NOMO-1 (cell line): ENCODE results near the gene CADPS2.
"Not testable (repeated sequence)": the region's sequence is repeated elsewhere in the genome, so short reads cannot be mapped to it uniquely, and the experiment has no call there.

ENCODE experiments used
- DNase-seq, 2 experiments: peaks; one replicate each; lab custom pipeline; 2025; ENCODE audit not compliant: unreplicated experiment in 2 of 2; lab: John Stamatoyannopoulos, UW

Gene CADPS2

DNA sequence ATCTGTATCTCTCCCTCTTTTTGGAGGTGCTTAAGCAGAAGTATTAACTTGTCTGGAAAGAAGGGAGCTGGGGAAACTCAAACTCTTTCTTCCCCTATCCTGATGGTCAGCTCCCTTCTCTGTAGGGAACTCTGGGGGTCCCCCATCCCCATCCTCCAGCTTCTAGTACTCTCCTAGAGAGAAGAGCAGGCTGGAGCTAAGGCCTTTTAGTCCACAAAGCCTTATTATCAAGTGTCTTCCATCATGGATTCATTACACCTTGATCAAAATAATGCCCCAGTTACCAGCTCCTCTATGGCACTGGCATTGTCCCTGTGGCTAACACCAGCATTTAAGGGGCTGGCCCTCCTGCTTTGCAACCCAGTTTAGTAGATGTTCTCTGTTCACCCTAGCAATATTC is 35.7 kb downstream of the CADPS2 start:
- no peak for DNase-seq

- DNase-seq, result no peak
Measured at GRCh38 chr7:122849957-122850328, 36.3 kb downstream of the CADPS2 start.

- no peak for DNase-seq
Measured at GRCh38 chr7:122849322-122849956, 36.8 kb downstream of the CADPS2 start.

DNA sequence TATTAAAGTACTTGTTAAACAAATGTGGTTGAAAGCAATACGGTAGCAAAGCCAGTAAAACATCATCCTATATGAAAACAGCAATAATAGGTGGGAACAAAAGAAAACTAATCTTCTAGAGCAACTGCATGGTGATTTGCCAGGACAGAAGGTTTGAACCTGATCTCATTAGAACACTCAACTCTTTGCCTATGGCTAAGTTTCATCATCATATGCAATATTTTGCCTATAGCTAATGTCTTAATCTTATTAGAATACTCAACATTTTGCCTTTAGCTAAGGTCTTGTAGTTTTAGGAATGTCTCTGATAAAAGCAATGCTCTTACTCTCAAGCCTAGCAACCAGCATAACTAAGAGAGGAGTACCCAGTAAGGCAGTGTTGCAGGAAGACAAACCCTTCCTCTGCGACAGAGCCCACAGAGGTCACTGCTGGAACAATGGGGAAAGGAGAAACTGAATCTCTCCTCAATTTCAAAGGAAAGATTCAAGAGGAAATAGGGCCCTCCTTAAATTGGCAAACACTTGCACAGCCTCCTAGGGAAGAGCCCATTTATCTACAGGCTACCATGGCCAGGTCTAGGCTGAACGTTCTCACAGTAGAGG is 38.3 kb downstream of the CADPS2 start:
- DNase-seq, result no peak

DNA sequence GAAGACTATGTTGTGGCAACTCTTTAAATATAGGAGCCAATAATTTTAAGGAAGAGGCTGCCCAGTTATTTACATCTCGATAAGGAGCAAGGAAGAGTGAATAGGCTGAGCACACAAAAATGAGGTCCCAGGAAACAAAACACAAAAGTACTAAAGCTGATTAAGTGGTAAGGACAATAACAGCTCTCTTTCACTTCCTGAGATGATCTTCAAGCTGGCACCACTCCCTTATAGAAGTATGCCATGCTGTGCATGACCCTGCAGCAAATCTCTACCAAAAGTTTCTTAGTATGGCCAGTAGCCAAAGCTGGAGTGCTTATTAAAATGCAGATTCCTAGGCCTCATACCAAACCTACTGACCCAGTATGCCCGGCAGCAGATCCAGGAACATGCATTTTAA is 39.7 kb downstream of the CADPS2 start:
- DNase-seq, result no peak

DNA sequence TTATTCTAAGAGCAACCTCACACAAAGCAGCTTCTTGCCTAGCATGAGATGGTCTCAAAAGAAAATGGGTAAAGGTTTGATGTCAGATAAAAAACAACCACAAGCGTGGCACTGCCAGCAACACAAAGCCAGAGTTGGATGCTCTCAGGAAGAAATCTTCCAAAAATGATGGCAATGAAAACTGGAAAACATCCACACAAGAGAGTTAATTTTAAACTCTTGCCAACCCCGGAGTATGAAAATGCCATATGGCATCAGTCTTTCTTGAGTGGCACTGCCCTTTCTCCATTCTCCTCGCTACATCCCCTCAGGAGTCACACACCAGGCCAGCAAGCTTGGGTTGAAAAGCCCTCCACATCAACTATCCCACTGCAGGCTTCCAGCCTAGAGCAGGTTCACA is 41.0 kb downstream of the CADPS2 start:
- no peak for DNase-seq

GRCh38 chr7:122844191-122844988 is 41.9 kb downstream of the CADPS2 start:
- DNase-seq, result no peak

DNA sequence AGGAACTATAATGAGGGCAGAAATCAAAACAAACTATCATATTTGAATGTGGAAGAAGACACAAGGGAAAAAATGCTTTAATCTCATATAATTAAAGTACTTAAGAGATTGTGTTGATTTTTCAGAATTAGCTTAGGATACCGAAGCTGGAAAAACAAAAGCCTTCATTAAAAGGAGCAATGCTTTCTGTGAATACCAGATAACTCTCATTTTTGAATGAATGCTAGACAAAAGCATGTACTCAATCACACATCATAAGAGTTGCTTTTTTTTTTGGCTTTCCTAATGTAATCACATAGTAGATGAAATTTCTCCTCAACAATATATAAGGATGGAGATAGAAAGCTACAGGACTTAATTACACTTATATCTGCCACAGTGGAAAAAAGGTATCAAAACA is 43.3 kb downstream of the CADPS2 start:
- no peak for DNase-seq

DNA sequence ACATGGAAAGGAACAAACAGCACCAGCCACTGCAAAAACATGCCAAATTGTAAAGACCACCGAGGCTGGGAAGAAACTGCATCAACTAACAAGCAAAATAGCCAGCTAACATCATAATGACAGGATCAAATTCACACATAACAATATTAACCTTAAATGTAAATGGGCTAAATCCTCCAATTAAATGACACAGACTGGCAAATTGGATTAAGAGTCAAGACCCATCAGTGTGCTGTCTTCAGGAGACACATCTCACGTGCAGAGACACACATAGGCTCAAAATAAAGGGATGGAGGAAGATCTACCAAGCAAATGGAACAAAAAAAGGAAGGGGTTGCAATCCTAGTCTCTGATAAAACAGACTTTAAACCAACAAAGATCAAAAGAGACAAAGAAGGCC is 50.0 kb downstream of the CADPS2 start:
- DNase-seq, result not testable (repeated sequence)

DNA sequence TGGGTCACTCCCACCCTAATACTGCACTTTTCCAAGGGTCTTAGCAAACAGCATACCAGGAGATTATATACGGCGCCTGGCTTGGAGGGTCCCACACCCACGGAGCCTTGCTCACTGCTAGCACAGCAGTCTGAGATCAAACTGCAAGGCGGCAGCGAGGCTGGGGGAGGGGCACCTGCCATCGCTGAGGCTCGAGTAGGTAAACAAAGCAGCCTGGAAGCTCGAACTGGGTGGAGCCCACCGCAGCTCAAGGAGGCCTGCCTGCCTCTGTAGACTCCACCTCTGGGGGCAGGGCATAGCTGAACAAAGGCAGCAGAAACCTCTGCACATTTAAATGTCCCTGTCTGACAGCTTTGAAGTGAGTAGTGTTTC is 51.7 kb downstream of the CADPS2 start:
- not testable (repeated sequence) for DNase-seq

DNA sequence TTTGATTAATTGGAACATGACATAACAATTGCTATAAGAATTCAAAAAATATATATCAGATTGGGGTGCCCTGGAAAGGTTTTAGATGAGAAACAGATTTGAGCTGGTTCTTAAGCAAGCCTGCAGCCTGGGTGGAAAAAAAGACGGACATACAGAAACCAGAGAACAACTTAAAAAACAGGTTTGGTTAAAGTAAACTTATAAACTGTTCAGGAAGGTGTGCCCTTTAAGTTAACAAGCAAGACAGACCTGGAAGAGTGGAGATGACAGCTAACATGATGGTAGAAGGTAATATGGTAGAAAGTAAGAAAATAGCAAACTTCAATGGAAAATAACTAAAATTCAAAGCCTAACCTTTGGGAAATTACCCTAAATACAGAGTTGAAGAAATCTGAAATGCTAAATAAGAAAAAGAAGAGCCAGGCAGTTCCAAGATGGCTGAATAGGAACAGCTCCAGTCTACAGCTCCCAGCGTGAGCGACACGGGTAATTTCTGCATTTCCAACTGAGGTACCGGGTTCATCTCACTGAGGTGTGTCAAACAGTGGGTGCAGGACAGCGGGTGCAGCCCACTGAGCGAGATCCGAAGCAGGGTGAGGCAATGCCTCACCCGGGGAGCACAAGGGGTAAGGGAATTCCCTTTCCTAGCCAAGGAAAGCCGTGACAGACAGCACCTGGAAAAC is 52.2 kb downstream of the CADPS2 start:
- no peak for DNase-seq

DNA sequence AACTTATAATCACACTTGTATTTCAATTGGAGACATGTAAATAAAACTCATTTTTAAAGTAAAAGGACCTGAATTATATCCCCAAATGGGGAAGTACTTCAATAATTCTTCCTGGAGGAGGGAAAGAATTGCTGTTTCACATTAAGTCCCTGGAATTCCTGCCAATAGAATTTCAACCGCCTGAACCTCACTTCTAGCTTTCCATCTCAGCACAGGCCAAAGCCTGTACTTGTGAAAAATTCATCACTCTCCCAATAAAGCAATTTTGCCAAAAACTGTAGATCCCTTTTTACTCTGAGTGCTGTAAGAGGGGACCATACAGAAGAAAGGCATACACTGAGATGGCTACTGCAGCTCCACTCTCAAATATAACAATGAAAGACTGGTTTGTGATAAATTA is 54.8 kb downstream of the CADPS2 start:
- DNase-seq, result no peak

DNA sequence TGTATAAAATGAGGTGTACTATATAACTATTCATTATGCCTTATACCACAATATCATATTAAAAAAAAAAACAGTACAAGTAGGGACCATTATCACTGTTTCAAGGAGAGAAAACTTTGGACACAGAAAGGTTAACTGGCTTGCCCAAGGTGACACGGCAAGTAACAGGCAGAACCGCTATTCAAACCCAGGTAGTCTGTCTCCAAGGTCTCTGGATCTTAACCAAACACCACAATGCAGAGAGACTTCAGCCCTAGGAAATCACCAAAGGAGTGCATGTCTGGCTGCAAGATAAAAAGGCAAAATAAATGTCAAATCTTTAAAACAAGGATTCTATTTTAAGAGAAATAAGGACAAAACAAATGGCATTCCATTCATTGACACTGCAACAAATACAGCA is 56.3 kb downstream of the CADPS2 start:
- no peak for DNase-seq

GRCh38 chr7:122827763-122828162 is 58.5 kb downstream of the CADPS2 start:
- DNase-seq, result no peak

DNA sequence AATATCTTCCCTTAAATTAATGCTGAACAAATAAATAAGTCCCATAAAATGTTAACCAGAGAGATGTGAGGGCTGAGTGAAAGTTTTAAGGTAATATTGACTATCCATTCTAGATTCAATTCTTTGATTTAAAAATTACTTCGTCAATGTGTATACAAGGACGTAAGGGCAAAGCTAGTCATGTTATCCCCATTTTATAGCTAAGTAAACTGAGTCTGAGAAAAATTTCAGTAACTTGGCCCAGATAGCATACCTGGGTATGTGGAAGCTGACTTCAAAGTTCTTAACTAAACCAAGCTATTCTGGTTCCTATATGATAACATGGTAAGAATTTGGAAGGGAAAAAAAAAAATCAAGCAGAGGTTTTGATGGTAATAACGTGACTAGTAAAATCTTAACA is 72.4 kb downstream of the CADPS2 start:
- no peak for DNase-seq

DNA sequence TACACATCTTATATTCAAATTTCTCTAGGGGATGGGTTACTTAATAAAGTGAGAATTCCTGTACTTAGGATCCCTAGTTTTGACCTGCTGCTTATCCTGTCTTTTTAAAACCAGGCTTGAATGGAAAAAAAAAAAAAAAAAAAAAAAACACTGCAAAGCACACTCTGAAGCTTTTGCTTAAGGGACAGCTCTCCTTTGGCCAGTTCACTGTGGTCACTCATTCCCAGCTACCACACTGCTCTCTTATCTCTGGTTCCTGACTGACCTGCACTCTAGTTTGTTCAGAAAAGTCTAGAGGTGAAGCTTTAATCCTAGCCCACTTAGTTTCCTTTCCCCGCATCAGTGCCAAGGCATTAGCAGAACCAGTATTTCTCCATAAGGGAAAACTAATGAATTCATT is 82.4 kb downstream of the CADPS2 start:
- DNase-seq, result no peak

GRCh38 chr7:122803323-122803722 is 82.9 kb downstream of the CADPS2 start:
- no peak for DNase-seq

DNA sequence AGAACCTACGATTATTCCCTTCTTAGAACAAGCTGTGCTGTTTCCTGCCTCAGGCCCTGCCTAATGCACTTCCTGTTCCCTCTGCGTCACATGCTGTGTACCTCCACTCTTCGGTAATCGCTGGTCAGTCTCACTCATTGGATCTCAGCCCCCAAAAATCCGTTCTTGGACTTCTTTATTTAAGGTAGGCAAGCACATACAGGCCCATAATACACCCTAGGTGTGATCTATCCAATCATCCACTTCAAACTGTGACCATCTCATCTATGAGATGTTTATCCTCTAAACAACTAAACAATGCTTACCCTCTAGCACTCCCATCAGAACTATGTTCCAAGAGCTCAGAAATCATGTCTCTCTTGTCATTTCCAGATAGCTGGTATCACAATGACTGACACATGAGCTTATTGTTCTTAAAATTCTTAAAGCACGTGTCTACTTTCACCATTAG is 83.9 kb downstream of the CADPS2 start:
- no peak for DNase-seq

- DNase-seq, result no peak
Measured at GRCh38 chr7:122791959-122792545, 94.2 kb downstream of the CADPS2 start.

GRCh38 chr7:122790591-122790990 is 95.7 kb downstream of the CADPS2 start:
- no peak for DNase-seq

- no peak for DNase-seq
Measured at GRCh38 chr7:122790132-122790531, 96.1 kb downstream of the CADPS2 start.
